SK-N-SH (cell line): ENCODE data around the gene DPY19L1. TPM values are rescaled to one million over a fixed set of nuclear protein-coding genes. Genes with fewer than 3 reads are reported as not detected.

ENCODE experiments used
- CTCF ChIA-PET: fragments of 300-600, 350-600 bp; formaldehyde crosslinking; extraction: SDS; loops from one replicate; lab custom pipeline; 2021; lab: Yijun Ruan, JAX
- POLR2A ChIA-PET: fragments of 350-600 bp; sonication (Branson Sonifier 250); formaldehyde crosslinking; extraction: SDS; loops from one replicate; lab custom pipeline; 2020; ENCODE audit warnings: antibody characterized with exemption, inconsistent platforms; lab: Yijun Ruan, JAX
- DNase-seq: peaks from one replicate; pipeline ENCODE4 v3.0.0; 2012
- H2AFZ ChIP-seq: fragments of 200-600 bp; sonication (generic); 2 replicates; pipeline ENCODE4 v1.8.1; 2016; ENCODE audit warnings: antibody characterized with exemption, mild to moderate bottlenecking, low read depth
- H3F3A ChIP-seq: fragments of 200-600 bp; sonication (generic); replicated peaks from 2 replicates; pipeline ENCODE3; 2016; ENCODE audit warnings: antibody characterized with exemption, mild to moderate bottlenecking; ENCODE audit not compliant: insufficient read depth
- H3K27ac ChIP-seq, 2 experiments: fragments of 200-500 bp in 1 of 2; fragments of 200-600 bp in 1 of 2; sonication (Bioruptor generic) in 1 of 2; sonication (generic), shearing (Covaris generic) in 1 of 2; 2 replicates each; pipeline versions ENCODE4 v1.5.1 to v1.6.1; 2014 to 2016; ENCODE audit warnings: low read depth in 2 of 2, inconsistent platforms in 1 of 2, low read length in 1 of 2, mild to moderate bottlenecking in 1 of 2, mixed read lengths in 1 of 2
- H3K27me3 ChIP-seq: fragments of 200-600 bp; sonication (generic), shearing (Covaris generic); 2 replicates; pipeline ENCODE4 v1.6.1; 2016; ENCODE audit warnings: mixed run types; ENCODE audit not compliant: insufficient read depth
- H3K36me3 ChIP-seq, 2 experiments: fragments of 200-500 bp in 1 of 2; fragments of 200-600 bp in 1 of 2; sonication (Bioruptor generic) in 1 of 2; sonication (generic) in 1 of 2; replicated peaks in 1 of 2; 2 replicates each; pipeline versions ENCODE3 to v1.5.1; 2014 to 2016; ENCODE audit warnings: low read length in 1 of 2, mild to moderate bottlenecking in 1 of 2; ENCODE audit not compliant: insufficient read depth in 2 of 2, control insufficient read depth in 1 of 2
- H3K4me1 ChIP-seq, 2 experiments: fragments of 200-500 bp in 1 of 2; fragments of 200-600 bp in 1 of 2; sonication (Bioruptor generic) in 1 of 2; sonication (generic), shearing (Covaris generic) in 1 of 2; 2 replicates each; pipeline versions ENCODE4 v1.5.1 to v1.6.1; 2014 to 2016; ENCODE audit warnings: low read depth in 1 of 2, low read length in 1 of 2, mixed run types in 1 of 2; ENCODE audit not compliant: insufficient read depth in 2 of 2, control insufficient read depth in 1 of 2
- H3K4me2 ChIP-seq: fragments of 200-600 bp; sonication (generic), shearing (Covaris generic); 2 replicates; pipeline ENCODE4 v1.6.1; 2017; ENCODE audit warnings: mixed run types
- H3K4me3 ChIP-seq, 2 experiments: fragments of 200-500 bp in 1 of 2; fragments of 200-600 bp in 1 of 2; sonication (Bioruptor generic) in 1 of 2; sonication (generic), shearing (Covaris generic) in 1 of 2; 2 replicates each; pipeline versions ENCODE4 v1.5.1 to v1.8.1; 2014 to 2016; ENCODE audit warnings: low read depth in 2 of 2, inconsistent platforms in 1 of 2, low read length in 1 of 2, mild to moderate bottlenecking in 1 of 2, mixed read lengths in 1 of 2, moderate library complexity in 1 of 2
- H3K79me2 ChIP-seq: fragments of 200-600 bp; sonication (generic); 2 replicates; pipeline ENCODE4 v1.8.1; 2017; ENCODE audit warnings: mild to moderate bottlenecking; ENCODE audit not compliant: insufficient read depth
- H3K9ac ChIP-seq: fragments of 200-600 bp; sonication (generic); 2 replicates; pipeline ENCODE4 v1.6.1; 2017; ENCODE audit warnings: mixed run types
- H3K9me2 ChIP-seq: fragments of 200-600 bp; sonication (generic); 2 replicates; pipeline ENCODE4 v1.6.1; 2017; ENCODE audit warnings: mixed run types
- H3K9me3 ChIP-seq: fragments of 200-600 bp; sonication (generic); 2 replicates; pipeline ENCODE4 v1.6.1; 2017; ENCODE audit warnings: mixed run types, mild to moderate bottlenecking, moderate library complexity
- H4K20me1 ChIP-seq: fragments of 200-600 bp; sonication (generic); 2 replicates; pipeline ENCODE4 v1.6.1; 2017; ENCODE audit warnings: mild to moderate bottlenecking, mixed run types; ENCODE audit not compliant: insufficient read depth
- CHD2 ChIP-seq: fragments of 150-350 bp; IDR thresholded peaks from 2 replicates; pipeline ENCODE4 v1.6.1; 2018; ENCODE audit warnings: low read length; ENCODE audit not compliant: partially characterized antibody
- CTCF ChIP-seq: fragments of 200-600 bp; sonication (generic); IDR thresholded peaks from 2 replicates; pipeline ENCODE4 v1.6.1; 2017; ENCODE audit warnings: antibody characterized with exemption, mild to moderate bottlenecking, moderate library complexity
- ELF1 ChIP-seq: IDR thresholded peaks from 2 replicates; pipeline ENCODE4 v1.4.0; 2012
- EP300 ChIP-seq, 2 experiments: IDR thresholded peaks; 2 replicates each; pipeline versions ENCODE4 v1.4.0 to v1.6.1; 2012; ENCODE audit warnings: borderline replicate concordance in 1 of 2, low read depth in 1 of 2, low read length in 1 of 2
- EZH2phosphoT487 ChIP-seq: fragments of 200-600 bp; sonication (generic); IDR thresholded peaks from 2 replicates; pipeline ENCODE4 v1.6.1; 2017; ENCODE audit warnings: low read depth, mixed run types, mild to moderate bottlenecking, antibody characterized with exemption, moderate library complexity, borderline replicate concordance
- FOSL2 ChIP-seq: IDR thresholded peaks from 2 replicates; pipeline ENCODE4 v1.4.0; 2012; ENCODE audit warnings: low read depth, mild to moderate bottlenecking, moderate library complexity, borderline replicate concordance
- FOXM1 ChIP-seq: IDR thresholded peaks from 2 replicates; pipeline ENCODE4 v1.4.0; 2012; ENCODE audit warnings: low read depth, mild to moderate bottlenecking
- GABPA ChIP-seq: IDR thresholded peaks from 2 replicates; pipeline ENCODE4 v1.4.0; 2012; ENCODE audit warnings: low read depth, mild to moderate bottlenecking
- GATA2 ChIP-seq: sonication (generic); formaldehyde crosslinking; IDR thresholded peaks from 2 replicates; pipeline ENCODE4 v1.5.0; 2020; ENCODE audit warnings: mild to moderate bottlenecking, missing genetic modification reagents
- IRF3 ChIP-seq: fragments of 150-350 bp; IDR thresholded peaks from 2 replicates; pipeline ENCODE4 v1.6.1; 2016; ENCODE audit warnings: mild to moderate bottlenecking, low read depth, low read length
- JUND ChIP-seq: IDR thresholded peaks from 2 replicates; pipeline ENCODE4 v1.4.0; 2012
- MAX ChIP-seq: IDR thresholded peaks from 2 replicates; pipeline ENCODE4 v1.4.0; 2012; ENCODE audit warnings: low read depth
- MEF2A ChIP-seq: IDR thresholded peaks from 2 replicates; pipeline ENCODE4 v1.4.0; 2012; ENCODE audit warnings: low read depth, borderline replicate concordance
- MXI1 ChIP-seq: IDR thresholded peaks from 2 replicates; pipeline ENCODE4 v1.6.1; 2012; ENCODE audit warnings: mild to moderate bottlenecking, low read depth, low read length, improper control_type of control experiment
- NFIC ChIP-seq: IDR thresholded peaks from 2 replicates; pipeline ENCODE4 v1.4.0; 2012; ENCODE audit warnings: borderline replicate concordance
- NRF1 ChIP-seq: IDR thresholded peaks from 2 replicates; pipeline ENCODE4 v1.6.1; 2012; ENCODE audit warnings: low read depth, mild to moderate bottlenecking, low read length
- PBX3 ChIP-seq: IDR thresholded peaks from 2 replicates; pipeline ENCODE4; 2012
- RAD21 ChIP-seq: IDR thresholded peaks from 2 replicates; pipeline ENCODE4 v1.6.1; 2012; ENCODE audit warnings: mild to moderate bottlenecking, low read length
- RCOR1 ChIP-seq: fragments of 150-350 bp; IDR thresholded peaks from 2 replicates; pipeline ENCODE4 v1.6.1; 2017; ENCODE audit warnings: antibody characterized with exemption, low read length
- RFX5 ChIP-seq: IDR thresholded peaks from 2 replicates; pipeline ENCODE4 v1.6.1; 2012; ENCODE audit warnings: mild to moderate bottlenecking, improper control_type of control experiment, low read length
- RXRA ChIP-seq: IDR thresholded peaks from 2 replicates; pipeline ENCODE4 v1.4.0; 2012; ENCODE audit warnings: low read depth, mild to moderate bottlenecking, borderline replicate concordance
- SMC3 ChIP-seq: IDR thresholded peaks from 2 replicates; pipeline ENCODE4 v1.6.1; 2012; ENCODE audit warnings: low read depth, low read length, improper control_type of control experiment
- TAF1 ChIP-seq: IDR thresholded peaks from 2 replicates; pipeline ENCODE4 v1.6.1; 2012; ENCODE audit warnings: low read depth, mild to moderate bottlenecking, low read length, moderate library complexity, borderline replicate concordance
- TCF12 ChIP-seq: IDR thresholded peaks from 2 replicates; pipeline ENCODE4 v1.4.0; 2012
- TEAD4 ChIP-seq: IDR thresholded peaks from 2 replicates; pipeline ENCODE4 v1.4.0; 2012; ENCODE audit warnings: mild to moderate bottlenecking, borderline replicate concordance; ENCODE audit not compliant: insufficient read depth
- USF1 ChIP-seq: IDR thresholded peaks from 2 replicates; pipeline ENCODE4 v1.4.0; 2012; ENCODE audit warnings: low read depth, borderline replicate concordance
- ZBTB33 ChIP-seq: IDR thresholded peaks from 2 replicates; pipeline ENCODE4 v1.4.0; 2012; ENCODE audit warnings: low read depth, borderline replicate concordance
- WGBS: methylation state at CpG from one replicate; pipeline ENCODE4 v1.1.6; 2017; ENCODE audit warnings: low lambda C conversion rate; 5-methylcytosine and 5-hydroxymethylcytosine counted together
- polyA plus RNA-seq, 3 experiments: library from polyadenylated mRNA; depleted of rRNA; stranded (reverse); fragments of >200 nt; gene quantifications; 2 replicates each; pipeline ENCODE4 v1.2.3, GENCODE V29; 2012

The DPY19L1 gene
- polyA plus RNA-seq, 1 of the 3 experiments (the other 2 are of a cell fraction) = 27.7 TPM

GRCh38 chr7:34982371-34983019 is 54.8 kb downstream of the DPY19L1 start:
- no peaks in the 10 kb centered on the region for H3K9me3 ChIP-seq
- TF ChIP-seq GATA2 (peak; percentile 92), ELF1 (no peak), NRF1 (no peak), MAX (no peak), JUND (no peak), TCF12 (no peak), RXRA (no peak), SMC3 (no peak), RFX5 (no peak), TEAD4 (no peak), FOSL2 (no peak), CHD2 (peak; percentile 89), NFIC (no peak), MXI1 (peak; percentile 70; the same call in 1 of the 2 replicates), TAF1 (no peak), USF1 (no peak), EP300 (IDR thresholded peaks at IDR 0.05; ENCODE audit: borderline replicate concordance in 1 of 2, low read depth in 1 of 2, low read length in 1 of 2) (peak in 1 of 2 experiments; percentile 65; a peak in 2 of 4 replicates), MEF2A (no peak), PBX3 (no peak), RAD21 (peak; percentile 29; the same call in 1 of the 2 replicates), GABPA (no peak), ZBTB33 (no peak), CTCF (no peak), IRF3 (no peak), RCOR1 (0 out of 2 replicates have a peak, but pooled peaks have one; percentile 30), FOXM1 (no peak), EZH2phosphoT487 (no peak)

More at GRCh38 chr7:34982371-34983019, 54.8 kb downstream of the DPY19L1 start:
- Histone ChIP-seq H3F3A (no peaks in the 10 kb centered on the region), H4K20me1 (no peaks in the 10 kb centered on the region), H3K9ac (no peak overlapping the region), H3K27me3 (no peaks in the 10 kb centered on the region), H3K36me3 (peaks cover 0 to 25% of the 10 kb centered on the region in 2 experiments), H3K79me2 (no peaks in the 10 kb centered on the region), H3K4me3 (no peak overlapping the region), H3K27ac (no peak overlapping the region; a peak in 1 of 4 replicates), H3K4me1 (peaks cover 0 to 7% of the 10 kb centered on the region in 2 experiments; a peak in 2 of 4 replicates), H3K4me2 (no peak overlapping the region), H3K9me2 (no peaks in the 10 kb centered on the region), H2AFZ (no peak overlapping the region)
- ChIA-PET POLR2A (no interaction called here), CTCF (interaction anchor here (1.4 kb wide), 1 partner anchor 54 kb away, joined by 3 read pairs; no protein-coding TSS in a partner anchor)
- 76% methylated on average over 3 of the region's 3 CpGs for WGBS
- peak; percentile 27 for DNase-seq
